NOMO-1 treated with dmso at 0.1 percent for 144 hours (cell line): ENCODE measurements around the gene RPRM.
"Not testable (repeated sequence)": the region's sequence is repeated elsewhere in the genome, so short reads cannot be mapped to it uniquely, and the experiment has no call there.

ENCODE experiments used
- DNase-seq: peaks from one replicate; lab custom pipeline; 2025; ENCODE audit not compliant: unreplicated experiment; lab: John Stamatoyannopoulos, UW

Gene RPRM

DNA sequence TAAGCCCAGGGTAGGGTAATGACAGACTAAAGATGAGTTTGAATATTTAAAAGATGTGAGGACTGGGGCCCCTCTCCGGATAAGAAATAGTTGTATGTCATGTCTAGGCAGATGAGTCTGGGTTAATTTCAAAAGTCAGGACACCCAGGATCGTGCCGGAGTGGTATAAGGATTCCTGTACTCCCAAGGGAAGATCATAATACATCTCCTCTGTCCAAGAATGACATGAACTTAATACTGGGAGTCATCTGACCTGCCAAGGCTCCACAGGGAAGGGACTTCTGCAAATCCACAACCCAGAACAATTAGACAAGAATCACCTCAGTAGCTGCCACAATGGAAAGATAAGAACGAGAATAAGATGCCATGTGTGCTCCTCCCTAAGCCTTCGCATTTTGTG, 17.1 kb downstream of the RPRM start:
- DNase-seq: no peak

DNA sequence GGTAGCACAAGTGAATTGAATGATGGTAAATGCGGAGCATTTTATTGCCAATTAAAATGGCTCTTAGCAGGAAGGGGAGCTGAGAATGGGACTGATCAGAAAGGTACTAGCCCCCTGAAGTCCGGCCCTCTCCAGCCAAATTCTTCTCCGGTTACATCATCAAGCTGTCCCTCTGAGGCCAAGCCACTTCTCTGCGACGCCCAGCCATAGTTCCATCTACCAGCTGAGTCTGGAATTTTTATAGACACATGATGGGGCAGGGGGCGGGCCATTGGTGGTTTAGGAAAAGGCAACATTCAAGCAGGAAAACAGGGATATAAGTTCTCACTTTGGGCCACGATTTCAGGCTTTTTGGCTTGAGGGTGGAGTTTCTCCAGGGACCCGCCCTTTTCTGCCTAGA, 22.7 kb downstream of the RPRM start:
- no peak for DNase-seq

DNA sequence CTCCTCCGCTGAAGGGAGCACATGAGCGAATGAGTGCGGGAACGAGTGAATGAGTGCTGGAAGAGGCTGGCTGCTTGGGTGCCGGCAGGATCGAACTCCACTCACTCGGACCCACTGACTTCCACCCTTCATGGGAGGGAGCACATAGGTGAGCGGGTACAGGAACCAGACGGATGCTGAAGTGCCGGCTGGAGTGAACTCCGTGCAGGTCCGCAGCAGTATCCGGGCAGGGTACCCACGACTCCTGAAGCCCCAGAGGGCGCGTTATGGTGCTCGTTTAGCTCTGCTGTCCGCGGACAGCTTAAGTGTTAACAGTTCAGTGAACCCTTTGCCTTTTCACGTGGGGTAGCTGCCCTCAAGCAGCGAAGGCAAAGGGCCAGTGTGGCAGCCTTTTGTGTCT, 23.2 kb downstream of the RPRM start:
- no peak for DNase-seq

DNA sequence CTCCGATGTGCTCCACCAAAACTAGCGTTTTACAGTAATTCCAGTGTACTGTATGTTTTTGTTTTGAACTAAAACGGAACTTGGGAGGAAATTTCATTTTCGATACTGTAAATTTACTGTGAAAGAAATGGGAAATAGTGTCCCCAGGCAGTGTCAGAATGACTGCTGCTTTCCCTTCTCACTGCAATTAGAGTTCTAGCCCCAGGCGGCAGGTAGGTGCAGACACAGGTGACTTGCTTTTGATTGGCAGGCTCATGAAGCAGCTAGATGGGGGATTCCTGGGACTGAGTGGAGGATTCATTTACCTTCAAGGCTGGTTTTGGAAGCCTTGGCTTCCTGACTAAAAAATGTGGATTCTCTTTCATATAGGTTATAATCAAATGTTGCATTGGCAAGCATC, 27.0 kb downstream of the RPRM start:
- DNase-seq: no peak

DNA sequence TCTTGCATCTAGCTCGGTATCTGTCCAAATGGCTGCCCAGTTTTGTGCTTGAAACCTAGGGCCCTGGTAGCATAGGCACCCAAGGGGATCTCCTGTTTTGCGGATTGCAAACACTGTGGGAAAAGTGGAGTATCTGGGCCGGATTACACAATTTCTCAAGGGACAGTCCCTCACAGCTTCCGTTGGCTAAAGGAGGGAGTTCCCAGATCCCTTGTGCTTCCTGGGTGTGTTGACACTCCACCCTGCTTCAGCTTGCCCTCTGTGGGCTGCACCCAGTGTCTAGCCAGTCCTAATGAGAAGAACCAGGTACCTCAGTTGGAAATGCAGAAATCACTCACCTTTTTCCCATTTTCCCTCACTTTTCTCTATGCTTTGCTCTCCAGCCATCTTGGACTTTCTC, 35.5 kb downstream of the RPRM start:
- DNase-seq: no peak

DNA sequence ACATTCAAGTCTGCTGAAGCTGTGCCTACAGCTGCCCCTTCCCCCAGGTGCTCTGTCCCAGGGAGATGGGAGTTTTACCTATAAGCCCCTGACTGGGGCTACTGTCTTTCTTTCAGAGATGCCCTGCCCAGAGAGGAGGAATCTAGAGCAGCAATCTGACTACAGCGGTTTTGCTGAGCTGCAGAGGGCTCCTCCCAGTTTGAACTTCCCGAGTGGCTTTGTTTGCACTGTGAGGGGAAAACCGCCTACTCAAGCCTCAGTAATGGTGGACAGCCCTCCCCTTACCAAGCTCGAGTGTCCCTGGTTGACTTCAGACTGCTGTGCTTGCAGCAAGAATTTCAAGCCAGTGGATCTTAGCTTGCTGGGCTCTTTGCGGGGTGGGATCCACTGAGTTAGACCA, 35.9 kb downstream of the RPRM start:
- DNase-seq: not testable (repeated sequence)

DNA sequence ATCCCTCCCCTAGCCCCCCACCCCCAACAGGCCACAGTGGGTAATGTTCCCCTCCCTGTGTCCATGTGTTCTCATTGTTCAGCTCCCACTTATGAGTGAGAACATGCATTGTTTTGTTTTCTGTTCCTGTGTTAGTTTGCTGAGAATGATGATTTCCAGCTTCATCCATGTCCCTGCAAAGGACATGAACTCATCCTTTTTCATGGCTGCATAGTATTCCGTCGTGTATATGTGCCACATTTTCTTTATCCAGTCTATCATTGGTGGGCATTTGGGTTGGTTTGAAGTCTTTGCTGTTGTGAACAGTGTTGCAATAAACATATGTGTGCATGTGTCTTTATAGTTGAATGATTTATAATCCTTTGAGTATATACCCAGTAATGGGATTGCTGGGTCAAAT, 38.5 kb downstream of the RPRM start:
- not testable (repeated sequence) for DNase-seq

DNA sequence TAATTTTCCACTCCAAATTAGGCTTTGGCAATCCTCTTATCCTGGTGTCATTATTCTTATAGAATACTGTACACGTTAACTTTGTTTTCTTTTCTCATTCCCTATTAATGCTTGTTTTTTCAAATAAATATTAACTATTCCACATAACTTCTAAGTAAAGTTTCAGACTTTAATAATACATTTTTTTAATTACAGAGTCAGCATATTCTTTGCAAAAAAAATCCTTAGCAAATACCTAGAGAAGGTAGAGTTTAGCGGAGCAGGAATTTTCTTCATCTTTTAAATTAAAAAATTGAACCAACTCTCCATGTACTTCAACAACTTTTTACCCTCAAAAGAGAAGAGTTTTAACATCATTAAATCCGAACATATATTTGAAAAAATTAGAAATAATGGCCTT, 45.2 kb downstream of the RPRM start:
- no peak for DNase-seq

DNA sequence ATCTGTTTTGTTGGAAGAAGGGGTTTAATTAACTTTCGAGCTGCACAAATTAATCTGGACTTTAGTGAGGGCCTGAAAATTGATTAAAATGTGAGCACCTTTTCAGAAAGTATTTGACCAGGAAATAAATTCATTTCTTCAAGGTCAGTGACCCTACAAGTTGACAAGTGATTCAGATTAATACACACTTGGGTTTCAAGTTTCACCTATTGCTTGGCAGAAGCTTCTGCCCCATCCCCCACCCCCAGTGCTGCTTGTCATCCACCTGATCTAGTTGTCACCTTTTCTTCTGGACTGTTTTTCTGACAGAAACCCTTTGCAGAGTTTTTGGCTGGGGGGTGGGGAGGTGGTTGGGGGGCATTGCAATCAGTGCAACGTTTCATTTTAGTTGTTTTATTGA, 46.2 kb downstream of the RPRM start:
- DNase-seq: no peak

DNA sequence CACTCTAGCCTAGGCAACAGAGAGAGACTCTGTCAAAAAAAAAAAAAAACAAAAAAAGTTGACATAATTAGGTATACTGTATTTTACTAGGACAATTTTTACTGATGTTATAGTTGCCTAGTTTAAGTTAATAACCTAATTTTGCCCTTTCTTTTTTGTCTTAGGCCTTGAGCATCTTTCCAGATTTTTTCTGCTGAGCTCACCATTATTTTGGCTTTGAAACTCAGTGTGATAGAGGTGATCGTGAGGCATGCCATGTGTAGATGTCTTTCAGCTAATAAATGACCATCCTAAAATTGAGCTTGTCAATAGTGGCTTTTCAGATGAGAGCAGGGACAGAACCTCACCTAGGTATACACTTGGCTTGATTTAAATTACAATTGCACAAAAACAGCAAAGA, 47.4 kb downstream of the RPRM start:
- DNase-seq: no peak
